ENCODE data around the gene DSEL.

Gene DSEL

DNA sequence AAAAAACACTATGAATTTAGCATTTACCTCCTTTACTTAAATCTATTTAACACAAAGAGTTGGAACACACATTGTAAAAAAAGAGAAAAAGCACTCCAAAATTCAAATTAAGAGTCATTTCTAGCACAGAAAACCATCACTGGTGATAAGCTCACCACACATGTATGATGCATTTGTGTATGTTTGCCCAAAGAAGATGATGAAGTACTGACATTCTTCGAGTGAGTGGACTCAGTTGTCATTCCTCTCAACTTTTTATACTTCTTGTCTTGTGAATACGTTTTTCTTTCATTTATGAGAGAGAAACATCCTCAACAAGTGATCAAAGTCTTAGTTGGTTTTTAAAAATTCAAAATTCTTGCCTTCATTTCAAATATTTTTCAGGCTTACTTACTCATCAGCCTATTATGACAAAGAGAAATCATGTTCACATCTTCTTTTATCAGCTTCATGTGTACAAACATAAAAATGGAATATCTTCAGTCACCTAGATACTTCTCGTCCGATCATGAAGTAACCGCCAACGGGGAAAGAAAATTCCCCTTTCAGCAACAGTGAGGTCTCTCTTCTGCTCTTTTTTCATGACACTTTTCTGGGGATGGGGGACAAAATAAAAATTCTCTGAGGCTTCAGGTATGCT lies 1.5 kb downstream of the DSEL start:
- H3K36me3 ChIP-seq (ENCODE audit: insufficient read depth, low read length), result peaks cover 14% of the 10 kb centered on the region; the same call in 1 of the 2 replicates
- no peaks in the 10 kb centered on the region for H3K9me3 ChIP-seq (ENCODE audit: control insufficient read depth, insufficient read depth, low read length)
- H3K9ac ChIP-seq (ENCODE audit: low read depth, low read length), result peak overlapping the region; percentile 90
- H3K4me1 ChIP-seq (ENCODE audit: insufficient read depth, low read length), result peaks cover 21% of the 10 kb centered on the region

GRCh38 chr18:67514465-67514864 lies 2.1 kb downstream of the DSEL start:
- Histone ChIP-seq H3K36me3 (ENCODE audit: insufficient read depth, low read length) (peaks cover 16% of the 10 kb centered on the region; the same call in 1 of the 2 replicates), H3K9me3 (ENCODE audit: control insufficient read depth, insufficient read depth, low read length) (no peaks in the 10 kb centered on the region; the same call in 1 of the 2 replicates), H3K9ac (ENCODE audit: low read depth, low read length) (0 out of 2 replicates have a peak overlapping the region, but pooled peaks have one; percentile 90), H3K4me1 (ENCODE audit: insufficient read depth, low read length) (peaks cover 21% of the 10 kb centered on the region)

- Histone ChIP-seq H3K4me1 (ENCODE audit: insufficient read depth, low read length) (peaks cover 18% of the 10 kb centered on the region), H3K36me3 (ENCODE audit: insufficient read depth, low read length) (peaks cover 16% of the 10 kb centered on the region; the same call in 1 of the 2 replicates), H3K9me3 (ENCODE audit: control insufficient read depth, insufficient read depth, low read length) (no peaks in the 10 kb centered on the region; the same call in 1 of the 2 replicates), H3K9ac (ENCODE audit: low read depth, low read length) (no peak overlapping the region)
Measured at GRCh38 chr18:67513280-67513679, 3.2 kb downstream of the DSEL start.

- Histone ChIP-seq H3K9ac (ENCODE audit: low read depth, low read length) (no peak overlapping the region), H3K9me3 (ENCODE audit: control insufficient read depth, insufficient read depth, low read length) (no peaks in the 10 kb centered on the region; the same call in 1 of the 2 replicates)
Measured at GRCh38 chr18:67511840-67512239, 4.7 kb downstream of the DSEL start.

DNA sequence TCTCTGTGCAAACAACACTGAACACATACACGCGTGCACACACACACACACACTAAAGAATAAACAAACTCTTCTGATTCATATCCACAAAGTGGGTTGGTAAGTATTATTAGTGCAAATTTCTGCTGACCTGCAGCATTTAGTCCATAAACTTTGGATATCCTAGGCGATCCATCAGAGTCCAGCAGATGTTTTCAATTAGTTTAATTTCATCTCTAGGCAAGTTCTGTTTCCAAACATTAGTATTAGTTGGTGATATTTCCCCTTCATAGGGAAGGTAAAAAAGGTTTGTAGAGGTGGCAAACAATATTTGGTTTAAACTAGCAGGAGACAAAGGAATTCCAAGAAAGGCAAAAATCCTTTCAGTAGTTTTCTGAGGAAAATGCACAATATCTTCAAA lies 5.7 kb downstream of the DSEL start:
- H3K36me3 ChIP-seq (ENCODE audit: insufficient read depth, low read length), result peaks cover 16% of the 10 kb centered on the region; the same call in 1 of the 2 replicates
- no peak overlapping the region for H3K9ac ChIP-seq (ENCODE audit: low read depth, low read length)
- H3K4me1 ChIP-seq (ENCODE audit: insufficient read depth, low read length), result peaks cover 12% of the 10 kb centered on the region

More at GRCh38 chr18:67511840-67512239, 4.7 kb downstream of the DSEL start:
- peaks cover 12% of the 10 kb centered on the region for H3K4me1 ChIP-seq (ENCODE audit: insufficient read depth, low read length)
- peaks cover 16% of the 10 kb centered on the region; the same call in 1 of the 2 replicates for H3K36me3 ChIP-seq (ENCODE audit: insufficient read depth, low read length)

GRCh38 chr18:67509741-67510391 lies 6.7 kb downstream of the DSEL start:
- Histone ChIP-seq H3K9me3 (ENCODE audit: control insufficient read depth, insufficient read depth, low read length) (no peaks in the 10 kb centered on the region; the same call in 1 of the 2 replicates), H3K9ac (ENCODE audit: low read depth, low read length) (no peak overlapping the region), H3K4me1 (ENCODE audit: insufficient read depth, low read length) (peaks cover 11% of the 10 kb centered on the region), H3K36me3 (ENCODE audit: insufficient read depth, low read length) (peaks cover 12% of the 10 kb centered on the region; the same call in 1 of the 2 replicates)

More for the DNA sequence above, 5.7 kb downstream of the DSEL start:
- no peaks in the 10 kb centered on the region; the same call in 1 of the 2 replicates for H3K9me3 ChIP-seq (ENCODE audit: control insufficient read depth, insufficient read depth, low read length)

DNA sequence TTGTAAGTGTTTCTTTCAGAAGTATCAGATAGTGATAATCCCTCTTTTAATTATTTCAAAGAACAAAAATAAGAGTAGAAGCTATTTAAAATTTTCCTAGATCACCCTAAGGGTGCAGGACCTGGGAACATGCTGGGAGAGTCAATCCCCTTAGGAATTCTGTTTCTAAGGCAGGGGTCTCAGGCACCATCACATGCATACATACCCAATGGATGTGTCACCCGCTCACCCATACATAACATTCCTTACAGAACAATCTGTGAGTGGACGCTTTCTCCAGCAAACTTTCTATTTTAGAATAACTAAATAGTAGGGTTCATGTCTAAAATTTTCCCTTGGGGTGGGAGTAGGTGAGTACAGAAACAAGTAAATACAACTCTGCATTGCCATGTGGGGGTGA lies 8.4 kb downstream of the DSEL start:
- Histone ChIP-seq H3K4me1 (ENCODE audit: insufficient read depth, low read length) (peaks cover 8% of the 10 kb centered on the region), H3K36me3 (ENCODE audit: insufficient read depth, low read length) (peaks cover 11% of the 10 kb centered on the region; the same call in 1 of the 2 replicates), H3K9ac (ENCODE audit: low read depth, low read length) (no peak overlapping the region), H3K9me3 (ENCODE audit: control insufficient read depth, insufficient read depth, low read length) (no peaks in the 10 kb centered on the region; the same call in 1 of the 2 replicates)

- Histone ChIP-seq H3K9me3 (ENCODE audit: control insufficient read depth, insufficient read depth, low read length) (no peaks in the 10 kb centered on the region; the same call in 1 of the 2 replicates), H3K9ac (ENCODE audit: low read depth, low read length) (no peak overlapping the region), H3K4me1 (ENCODE audit: insufficient read depth, low read length) (peaks cover 8% of the 10 kb centered on the region), H3K36me3 (ENCODE audit: insufficient read depth, low read length) (no peaks in the 10 kb centered on the region; the same call in 1 of the 2 replicates)
Measured at GRCh38 chr18:67504739-67505138, 11.8 kb downstream of the DSEL start.

GRCh38 chr18:67500522-67501205 lies 15.9 kb downstream of the DSEL start:
- no peak overlapping the region for H3K9ac ChIP-seq (ENCODE audit: low read depth, low read length)
- no peaks in the 10 kb centered on the region; the same call in 1 of the 2 replicates for H3K36me3 ChIP-seq (ENCODE audit: insufficient read depth, low read length)
- no peaks in the 10 kb centered on the region for H3K9me3 ChIP-seq (ENCODE audit: control insufficient read depth, insufficient read depth, low read length)
- H3K4me1 ChIP-seq (ENCODE audit: insufficient read depth, low read length), result peaks cover 8% of the 10 kb centered on the region

- H3K9ac ChIP-seq (ENCODE audit: low read depth, low read length), result no peak overlapping the region
- H3K36me3 ChIP-seq (ENCODE audit: insufficient read depth, low read length), result no peaks in the 10 kb centered on the region; the same call in 1 of the 2 replicates
- peaks cover 11% of the 10 kb centered on the region for H3K4me1 ChIP-seq (ENCODE audit: insufficient read depth, low read length)
- H3K9me3 ChIP-seq (ENCODE audit: control insufficient read depth, insufficient read depth, low read length), result no peaks in the 10 kb centered on the region
Measured at GRCh38 chr18:67496469-67496868, 20.1 kb downstream of the DSEL start.

DNA sequence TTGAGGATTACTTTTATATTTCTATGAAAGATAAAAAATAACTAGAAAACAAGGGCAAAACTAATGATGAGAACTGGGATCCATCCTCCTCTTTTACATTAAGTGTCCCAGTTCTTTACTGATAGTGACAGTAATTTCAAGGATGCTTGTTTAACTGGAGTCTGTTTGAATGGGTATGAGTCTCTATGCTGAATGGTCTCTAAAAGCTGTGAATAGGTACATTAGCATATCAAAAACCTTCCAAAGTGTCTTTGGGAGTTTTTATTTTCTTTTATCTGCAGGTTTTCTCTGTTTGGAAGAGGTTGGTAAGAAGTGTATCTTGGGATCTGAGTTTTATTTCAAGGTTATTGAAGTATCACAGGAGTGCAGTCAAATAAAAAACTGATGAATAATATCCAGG lies 30.0 kb downstream of the DSEL start:
- peaks cover 14% of the 10 kb centered on the region for H3K4me1 ChIP-seq (ENCODE audit: insufficient read depth, low read length)
- H3K36me3 ChIP-seq (ENCODE audit: insufficient read depth, low read length), result no peaks in the 10 kb centered on the region
- no peak overlapping the region for H3K9ac ChIP-seq (ENCODE audit: low read depth, low read length)
- H3K9me3 ChIP-seq (ENCODE audit: control insufficient read depth, insufficient read depth, low read length), result no peaks in the 10 kb centered on the region

DNA sequence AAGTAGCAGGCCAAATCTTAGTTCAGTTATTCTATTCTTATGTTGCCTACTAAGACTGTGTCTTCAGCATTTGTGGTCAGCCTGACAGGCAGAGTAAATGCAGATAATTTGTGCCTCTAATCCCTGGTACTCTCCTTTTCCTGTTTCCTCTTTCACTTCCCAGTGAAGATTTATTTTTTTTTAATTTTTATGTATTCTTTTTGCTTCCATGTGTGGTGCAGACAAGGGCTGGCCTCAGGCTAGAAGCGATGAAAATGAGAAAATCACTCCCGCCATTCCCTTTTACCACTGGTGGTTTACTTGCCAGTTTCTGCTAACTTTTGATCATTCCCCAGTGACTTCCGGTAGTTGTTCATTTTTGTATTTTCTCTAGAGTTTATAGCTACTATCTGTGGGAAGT lies 30.9 kb downstream of the DSEL start:
- Histone ChIP-seq H3K9ac (ENCODE audit: low read depth, low read length) (no peak overlapping the region), H3K4me1 (ENCODE audit: insufficient read depth, low read length) (peaks cover 14% of the 10 kb centered on the region), H3K9me3 (ENCODE audit: control insufficient read depth, insufficient read depth, low read length) (no peaks in the 10 kb centered on the region), H3K36me3 (ENCODE audit: insufficient read depth, low read length) (no peaks in the 10 kb centered on the region)

- no peak overlapping the region for H3K9ac ChIP-seq (ENCODE audit: low read depth, low read length)
- H3K9me3 ChIP-seq (ENCODE audit: control insufficient read depth, insufficient read depth, low read length), result no peaks in the 10 kb centered on the region
- peaks cover 10% of the 10 kb centered on the region; the same call in 1 of the 2 replicates for H3K4me1 ChIP-seq (ENCODE audit: insufficient read depth, low read length)
- no peaks in the 10 kb centered on the region for H3K36me3 ChIP-seq (ENCODE audit: insufficient read depth, low read length)
Measured at GRCh38 chr18:67484458-67484857, 32.1 kb downstream of the DSEL start.

- Histone ChIP-seq H3K9ac (ENCODE audit: low read depth, low read length) (no peak overlapping the region), H3K36me3 (ENCODE audit: insufficient read depth, low read length) (no peaks in the 10 kb centered on the region), H3K4me1 (ENCODE audit: insufficient read depth, low read length) (peaks cover 10% of the 10 kb centered on the region; the same call in 1 of the 2 replicates), H3K9me3 (ENCODE audit: control insufficient read depth, insufficient read depth, low read length) (no peaks in the 10 kb centered on the region)
Measured at GRCh38 chr18:67483952-67484351, 32.6 kb downstream of the DSEL start.
